PFSK-1 (cell line): ENCODE results near the gene USP31.

Experiments used
- FOXP2 ChIP-seq: optimal IDR thresholded peaks from 2 replicates; pipeline ENCODE3; 2011; ENCODE audit warnings: borderline replicate concordance, control low read depth, inconsistent platforms; ENCODE audit not compliant: insufficient read depth; ENCODE audit errors: extremely low read length, extremely low read depth
- POLR2AphosphoS5 ChIP-seq: IDR thresholded peaks from 2 replicates; pipeline ENCODE4 v1.6.1; 2012; ENCODE audit warnings: low read depth, mild to moderate bottlenecking, control low read depth, low read length, moderate library complexity
- REST ChIP-seq, 2 experiments: IDR thresholded peaks; 2 replicates each; pipeline versions ENCODE4 v1.6.1 to v1.8.0; 2011 to 2012; ENCODE audit warnings: low read depth in 2 of 2, low read length in 2 of 2, control low read depth in 1 of 2, inconsistent platforms in 1 of 2, mild to moderate bottlenecking in 1 of 2, moderate library complexity in 1 of 2; ENCODE audit not compliant: insufficient read depth in 1 of 2
- SIN3A ChIP-seq: IDR thresholded peaks from 2 replicates; pipeline ENCODE4 v1.6.1; 2012; ENCODE audit warnings: mild to moderate bottlenecking, low read length, moderate library complexity, borderline replicate concordance; ENCODE audit not compliant: insufficient read depth
- TAF1 ChIP-seq: IDR thresholded peaks from 2 replicates; pipeline ENCODE4 v1.6.1; 2012; ENCODE audit warnings: low read length, control low read depth, borderline replicate concordance; ENCODE audit not compliant: insufficient read depth

USP31 gene

GRCh38 chr16:23058576-23058975, 90.7 kb downstream of the USP31 start:
- TF ChIP-seq POLR2AphosphoS5 (no peak), SIN3A (no peak), FOXP2 (no peak), REST (IDR thresholded peaks at IDR 0.05; ENCODE audit: insufficient read depth in 1 of 2, low read depth in 2 of 2, low read length in 2 of 2) (no peak)

DNA sequence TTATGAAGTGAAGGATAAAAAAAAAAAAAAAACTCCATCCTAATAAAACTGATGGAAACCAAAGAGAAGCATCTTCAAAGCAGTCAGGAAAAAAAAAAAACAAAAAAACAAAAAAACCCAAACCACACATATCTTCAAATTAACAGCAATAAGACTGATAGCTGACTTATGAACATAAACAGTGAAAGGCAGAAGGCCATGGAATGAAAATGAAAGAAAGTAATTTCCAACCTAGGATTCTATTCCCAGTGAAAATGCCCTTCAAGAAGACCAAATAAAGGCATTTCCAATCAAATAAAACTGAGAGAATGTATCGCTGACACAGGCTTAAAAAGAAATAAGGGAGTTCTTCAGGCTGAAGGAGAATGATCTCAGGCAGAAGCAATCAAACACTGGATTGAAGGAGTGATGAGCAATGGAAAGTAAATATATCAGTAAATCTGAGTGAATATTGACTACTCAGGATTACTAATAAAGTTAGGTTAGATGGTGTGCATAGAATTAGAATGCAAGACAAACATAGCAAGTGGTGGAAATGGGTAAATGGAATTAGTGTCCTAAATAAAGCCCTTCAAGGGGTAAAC, 92.1 kb downstream of the USP31 start:
- TF ChIP-seq POLR2AphosphoS5: no peak
- no peak for TF ChIP-seq REST (IDR thresholded peaks at IDR 0.05; ENCODE audit: insufficient read depth in 1 of 2, low read depth in 2 of 2, low read length in 2 of 2)
- no peak for TF ChIP-seq TAF1
- no peak for TF ChIP-seq FOXP2
- TF ChIP-seq SIN3A: no peak

- TF ChIP-seq REST (IDR thresholded peaks at IDR 0.05; ENCODE audit: insufficient read depth in 1 of 2, low read depth in 2 of 2, low read length in 2 of 2): no peak
- TF ChIP-seq FOXP2: no peak
- TF ChIP-seq SIN3A: no peak
- no peak for TF ChIP-seq POLR2AphosphoS5
- no peak for TF ChIP-seq TAF1
Observed at GRCh38 chr16:23055481-23055880, 93.8 kb downstream of the USP31 start.

DNA sequence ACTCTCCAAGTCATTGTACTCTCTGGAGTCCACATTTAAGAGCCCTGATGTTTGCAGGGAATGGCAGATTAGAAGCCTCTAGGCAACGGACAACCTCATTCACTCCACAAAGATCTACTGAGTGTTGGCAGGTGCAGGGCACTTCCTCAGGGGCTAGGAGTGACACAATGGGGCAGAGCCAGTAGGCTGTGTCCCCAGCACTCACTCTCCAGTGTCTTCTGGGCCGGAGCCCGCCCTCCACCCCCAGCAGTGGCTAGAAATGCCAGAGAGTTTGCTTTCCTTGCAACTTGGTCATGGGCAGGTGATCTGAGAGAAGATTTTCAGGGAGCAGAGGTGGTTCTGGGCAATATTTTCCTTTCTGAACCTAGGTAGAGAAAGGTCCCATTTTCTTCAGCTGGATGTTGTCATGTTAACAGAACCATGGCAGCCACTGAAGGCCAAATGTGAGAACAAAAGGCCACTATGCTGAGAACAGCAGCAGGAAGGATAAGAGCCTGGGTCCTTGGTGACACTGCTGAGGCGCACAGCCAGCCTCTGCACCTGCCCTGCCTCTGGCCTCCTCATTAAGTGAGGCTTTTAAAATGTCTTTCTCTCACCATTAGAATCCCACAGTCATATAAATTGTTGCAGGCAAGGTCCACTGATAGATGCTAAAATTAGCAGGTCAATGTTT, 96.2 kb downstream of the USP31 start:
- TF ChIP-seq REST (IDR thresholded peaks at IDR 0.05; ENCODE audit: insufficient read depth in 1 of 2, low read depth in 2 of 2, low read length in 2 of 2) (no peak), TAF1 (no peak), POLR2AphosphoS5 (no peak), SIN3A (no peak), FOXP2 (no peak)

GRCh38 chr16:23052221-23052620, 97.0 kb downstream of the USP31 start:
- TF ChIP-seq POLR2AphosphoS5 (no peak), TAF1 (no peak), FOXP2 (no peak)
